GM12878 (cell line): ENCODE results near the gene RUFY3. TPM values are rescaled to one million over a fixed set of nuclear protein-coding genes. Genes with fewer than 3 reads are reported as not detected.

ENCODE experiments used
- ATAC-seq: fragments of 200-7000 bp; cut with Tn5 transposase; 3 replicates; pipeline ENCODE4 v1.9.1; 2020; ENCODE audit warnings: mild to moderate bottlenecking, moderate library complexity
- BruUV-seq: library from RNA; stranded (reverse); fragments of 400-500 nt; replicated peaks from 2 replicates; lab custom pipeline; 2021; lab: Mats Ljungman, UMichigan
- CTCF ChIA-PET: fragments of 300-600 bp; sonication (Branson Sonifier 250); formaldehyde crosslinking; extraction: SDS; loops from one replicate; lab custom pipeline; 2021; ENCODE audit warnings: inconsistent platforms; lab: Yijun Ruan, JAX
- POLR2A ChIA-PET: fragments of 350-600 bp; formaldehyde crosslinking; extraction: SDS; loops from one replicate; lab custom pipeline; 2021; ENCODE audit warnings: inconsistent platforms; lab: Charles Lee
- RAD21 ChIA-PET: fragments of 300-600 bp; sonication (Branson Sonifier 250); formaldehyde crosslinking; loops from one replicate; lab custom pipeline; 2023; ENCODE audit warnings: antibody characterized with exemption; ENCODE audit not compliant: unreplicated experiment; lab: Charles Lee
- SMC1A ChIA-PET: fragments of 300-600 bp; sonication (Branson Sonifier 250); formaldehyde crosslinking; loops from one replicate; lab custom pipeline; 2023; ENCODE audit not compliant: unreplicated experiment, uncharacterized antibody; lab: Charles Lee
- DNase-seq: peaks from one replicate; pipeline ENCODE4 v3.0.0-alpha.2; 2011; ENCODE audit warnings: low read depth, low spot score
- FAIRE-seq: peaks from 3 replicates; lab custom pipeline; 2011; peaks lifted over from hg19 to GRCh38; lab: Jason Lieb, UNC
- H2AFZ ChIP-seq: 2 replicates; pipeline ENCODE4 v1.6.0; 2011; ENCODE audit warnings: low read depth, low read length, control low read depth; ENCODE audit not compliant: control insufficient read depth
- H3K27ac ChIP-seq: 2 replicates; pipeline ENCODE4 v1.5.1; 2011; ENCODE audit warnings: control low read depth; ENCODE audit not compliant: control insufficient read depth, insufficient read depth
- H3K27me3 ChIP-seq, 2 experiments: replicated peaks in 1 of 2; 2 replicates each; pipeline versions ENCODE4 v1.6.0 to v1.6.1; 2011; ENCODE audit warnings: low read length in 1 of 2; ENCODE audit not compliant: control insufficient read depth in 2 of 2, insufficient read depth in 2 of 2
- H3K36me3 ChIP-seq, 2 experiments: 2 replicates each; pipeline ENCODE4 v1.5.1; 2011; ENCODE audit warnings: low read length in 1 of 2; ENCODE audit not compliant: control insufficient read depth in 2 of 2, insufficient read depth in 2 of 2
- H3K4me1 ChIP-seq: 2 replicates; pipeline ENCODE4 v1.6.1; 2011; ENCODE audit warnings: mild to moderate bottlenecking, low read length, moderate library complexity, mixed read lengths; ENCODE audit not compliant: control insufficient read depth, insufficient read depth
- H3K4me2 ChIP-seq: 2 replicates; pipeline ENCODE4 v1.6.0; 2011; ENCODE audit warnings: control low read depth; ENCODE audit not compliant: control insufficient read depth, insufficient read depth
- H3K4me3 ChIP-seq: fragments of 200-600 bp; sonication (generic); 2 replicates; pipeline ENCODE4 v1.5.1; 2016
- H3K79me2 ChIP-seq: 2 replicates; pipeline ENCODE4 v1.6.0; 2011; ENCODE audit warnings: low read length; ENCODE audit not compliant: control insufficient read depth, insufficient read depth
- H3K9ac ChIP-seq: 2 replicates; pipeline ENCODE4 v1.8.0; 2011; ENCODE audit warnings: low read length, control low read depth, mixed read lengths; ENCODE audit not compliant: control insufficient read depth, insufficient read depth
- H3K9me3 ChIP-seq: replicated peaks from 3 replicates; pipeline ENCODE4 v1.5.1; 2011; ENCODE audit warnings: mild to moderate bottlenecking, low read length; ENCODE audit not compliant: control insufficient read depth, insufficient read depth
- H4K20me1 ChIP-seq: 2 replicates; pipeline ENCODE4 v1.6.0; 2011; ENCODE audit not compliant: control insufficient read depth, insufficient read depth
- BHLHE40 ChIP-seq, 2 experiments: fragments of 450-650 bp in 1 of 2; IDR thresholded peaks; 2 replicates each; pipeline ENCODE4 v1.6.1; 2011 to 2017; ENCODE audit warnings: low read depth in 2 of 2, borderline replicate concordance in 1 of 2, improper control_type of control experiment in 1 of 2, low read length in 1 of 2, mild to moderate bottlenecking in 1 of 2
- CEBPB ChIP-seq, 2 experiments: fragments of 150-350 bp in 1 of 2; IDR thresholded peaks; 2 replicates each; pipeline ENCODE4 v1.6.1; 2012 to 2014; ENCODE audit warnings: low read depth in 2 of 2, low read length in 2 of 2, borderline replicate concordance in 1 of 2, inconsistent platforms in 1 of 2
- GATAD2B ChIP-seq: fragments of 450-650 bp; conservative IDR thresholded peaks from 2 replicates; pipeline ENCODE4 v1.6.1; 2017; ENCODE audit warnings: low read depth, mild to moderate bottlenecking, moderate library complexity
- HDAC2 ChIP-seq: fragments of 200-600 bp; sonication (generic); IDR thresholded peaks from 2 replicates; pipeline ENCODE4 v1.6.1; 2017
- IKZF2 ChIP-seq, 2 experiments: fragments of 450-650 bp; IDR thresholded peaks; 2 replicates each; pipeline ENCODE4 v1.6.1; 2017; ENCODE audit warnings: mild to moderate bottlenecking in 2 of 2, moderate library complexity in 2 of 2
- MTA3 ChIP-seq: IDR thresholded peaks from 2 replicates; pipeline ENCODE4 v1.6.1; 2012; ENCODE audit warnings: low read length, inconsistent platforms, borderline replicate concordance
- MYB ChIP-seq: fragments of 150-350 bp; IDR thresholded peaks from 2 replicates; pipeline ENCODE4 v1.6.1; 2014; ENCODE audit warnings: mild to moderate bottlenecking, low read depth, low read length, borderline replicate concordance
- POLR2AphosphoS5 ChIP-seq: IDR thresholded peaks from 2 replicates; pipeline ENCODE4 v1.6.1; 2011; ENCODE audit warnings: mild to moderate bottlenecking, low read length, inconsistent platforms
- RBBP5 ChIP-seq: fragments of 200-600 bp; sonication (generic); conservative IDR thresholded peaks from 2 replicates; pipeline ENCODE4 v1.6.1; 2016
- RFX5 ChIP-seq: IDR thresholded peaks from 2 replicates; pipeline ENCODE4 v1.6.1; 2011; ENCODE audit warnings: low read depth, low read length, improper control_type of control experiment
- RUNX3 ChIP-seq: IDR thresholded peaks from 2 replicates; pipeline ENCODE4 v1.6.1; 2012; ENCODE audit warnings: low read length, inconsistent platforms
- SRF ChIP-seq, 2 experiments: IDR thresholded peaks; 2 replicates each; pipeline ENCODE4 v1.6.1; 2011; ENCODE audit warnings: low read depth in 2 of 2, low read length in 2 of 2, mild to moderate bottlenecking in 1 of 2, moderate library complexity in 1 of 2
- ZNF207 ChIP-seq: fragments of 450-650 bp; IDR thresholded peaks from 2 replicates; pipeline ENCODE4 v1.6.1; 2014; ENCODE audit warnings: antibody characterized with exemption, mild to moderate bottlenecking, borderline replicate concordance
- WGBS: methylation state at CpG from one replicate; pipeline ENCODE4 v1.1.6; 2016; ENCODE audit warnings: low lambda C conversion rate; ENCODE audit not compliant: insufficient replicate concordance, insufficient coverage; ENCODE audit errors: missing lambda C conversion rate; 5-methylcytosine and 5-hydroxymethylcytosine counted together
- in situ Hi-C: fragments of 300-500 bp; cut with MboI; formaldehyde crosslinking; loops from 9 replicates; pipeline ENCODE4 v1.14.3; 2018; ENCODE audit warnings: mixed read lengths
- intact Hi-C: fragments of 100-400 bp; cut with micrococcal nuclease; formaldehyde crosslinking; loops from one replicate; pipeline ENCODE4 v1.14.2; 2022; ENCODE audit not compliant: unreplicated experiment
- polyA plus RNA-seq, 11 experiments: library from polyadenylated mRNA; depleted of rRNA in 4 of 11; unstranded in 6 of 11; stranded (reverse) in 5 of 11; fragments of >200 nt; fragmentation: Nextera tagmentation in 4 of 11; fragmentation: Illumina TruSeq in 1 of 11; extraction: Ambion mirVana in 4 of 11; extraction: Trizol in 1 of 11; gene quantifications; 1 replicate in 1 of 11; 2 replicates in 10 of 11; pipeline versions ENCODE4 v1.2.1 to v1.2.3, GENCODE V29; 2011 to 2016; ENCODE audit warnings: inconsistent platforms in 2 of 11, missing spikeins in 2 of 11, low read depth in 1 of 11
- total RNA-seq, 4 experiments: library from RNA; depleted of rRNA in 3 of 4; stranded (reverse); fragments of >200 nt in 3 of 4; fragmentation: Illumina TruSeq in 1 of 4; extraction: Trizol in 1 of 4; gene quantifications; 2 replicates each; pipeline versions ENCODE4 v1.2.1 to v1.2.3, GENCODE V29; 2013 to 2021
- TF ChIP-seq, protein P1 (sequence below): fragments of 450-650 bp; IDR thresholded peaks from 2 replicates; pipeline ENCODE4 v1.6.1; 2016; ENCODE audit warnings: mild to moderate bottlenecking
- TF ChIP-seq, protein P2 (sequence below): fragments of 450-650 bp; IDR thresholded peaks from 2 replicates; pipeline ENCODE4 v1.6.1; 2017; ENCODE audit warnings: antibody characterized with exemption, mild to moderate bottlenecking, moderate library complexity

The RUFY3 gene
- total and polyA plus RNA-seq, 10 of the 15 experiments (the other 5 are each of a cell fraction or from before 2014, with no cell fraction given) = 5.1 to 28.3 (median 13.1) TPM

DNA sequence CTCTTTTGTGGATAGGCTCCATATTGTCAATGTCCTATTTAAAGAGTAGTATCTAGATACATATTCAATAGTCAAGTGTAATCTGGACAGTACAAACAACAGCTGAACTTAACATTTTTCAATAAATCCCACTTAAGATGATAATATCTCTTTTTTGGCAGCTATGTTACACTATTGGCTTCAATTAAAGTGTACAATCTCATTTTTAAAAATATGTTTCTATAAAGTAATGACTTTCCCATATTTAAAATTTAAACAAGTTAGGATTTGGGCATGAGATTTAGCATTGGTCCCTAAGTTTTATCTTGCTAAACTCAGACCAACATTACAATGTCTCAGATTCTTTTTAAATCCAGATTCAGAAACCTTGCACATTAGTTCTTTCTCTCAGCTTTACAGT is 47.6 kb upstream of the RUFY3 start:
- Histone ChIP-seq H4K20me1 (no peaks in the 10 kb centered on the region), H3K27me3 (no peaks in the 10 kb centered on the region), H3K9me3 (no peaks in the 10 kb centered on the region), H3K36me3 (no peaks in the 10 kb centered on the region), H3K4me2 (no peak overlapping the region), H3K9ac (no peak overlapping the region), H2AFZ (no peak overlapping the region), H3K27ac (no peak overlapping the region), H3K79me2 (no peaks in the 10 kb centered on the region), H3K4me3 (no peak overlapping the region), H3K4me1 (peaks cover 34% of the 10 kb centered on the region)
- FAIRE-seq (no peak), DNase-seq (no peak), ATAC-seq (no peak)
- intact Hi-C loops = no loop called here
- no TSS peak for BruUV-seq
- ChIA-PET POLR2A (interaction anchor here (0.5 kb wide), 1 partner anchor 249 kb away, joined by 5 read pairs; no protein-coding TSS in a partner anchor), SMC1A (interaction anchor here (1.5 to 12.8 kb wide), 3 partner anchors 8 to 26 kb away, joined by 4 to 170 read pairs (median 4); partner anchors contain the start of gene JCHAIN), CTCF (interaction anchor here (1.2 to 1.8 kb wide), 2 partner anchors 15 to 30 kb away, joined by 3 to 4 read pairs; no protein-coding TSS in a partner anchor), RAD21 (no interaction called here)
- in situ Hi-C loops = no loop called here
- TF ChIP-seq, protein P1, sequence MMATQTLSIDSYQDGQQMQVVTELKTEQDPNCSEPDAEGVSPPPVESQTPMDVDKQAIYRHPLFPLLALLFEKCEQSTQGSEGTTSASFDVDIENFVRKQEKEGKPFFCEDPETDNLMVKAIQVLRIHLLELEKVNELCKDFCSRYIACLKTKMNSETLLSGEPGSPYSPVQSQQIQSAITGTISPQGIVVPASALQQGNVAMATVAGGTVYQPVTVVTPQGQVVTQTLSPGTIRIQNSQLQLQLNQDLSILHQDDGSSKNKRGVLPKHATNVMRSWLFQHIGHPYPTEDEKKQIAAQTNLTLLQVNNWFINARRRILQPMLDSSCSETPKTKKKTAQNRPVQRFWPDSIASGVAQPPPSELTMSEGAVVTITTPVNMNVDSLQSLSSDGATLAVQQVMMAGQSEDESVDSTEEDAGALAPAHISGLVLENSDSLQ = no peak

DNA sequence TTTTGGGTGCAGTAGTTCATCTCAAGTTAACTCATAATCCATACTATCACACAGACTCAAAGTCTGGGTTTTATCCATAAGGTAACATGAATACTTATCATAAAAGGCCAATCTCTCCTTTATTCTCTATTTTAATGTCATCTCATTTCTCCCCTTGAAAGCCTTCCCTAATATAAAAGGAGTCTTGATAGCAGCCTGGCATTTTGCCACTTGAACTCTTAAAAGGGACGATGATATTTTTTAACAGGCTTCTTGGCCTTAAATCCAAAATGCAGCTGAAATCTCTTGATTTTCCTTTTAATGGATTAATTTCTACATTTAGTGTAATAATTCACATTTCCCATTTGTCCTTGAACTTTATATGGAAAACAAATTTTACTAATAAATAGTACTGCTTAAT is 47.0 kb upstream of the RUFY3 start:
- H3K79me2 ChIP-seq = no peaks in the 10 kb centered on the region
- H3K4me1 ChIP-seq = peaks cover 39% of the 10 kb centered on the region
- no peak overlapping the region for H3K9ac ChIP-seq
- no peak overlapping the region for H3K4me3 ChIP-seq
- WGBS = 100% methylated on average over 1 of the region's 1 CpG
- H3K36me3 ChIP-seq = no peaks in the 10 kb centered on the region
- H3K9me3 ChIP-seq = no peaks in the 10 kb centered on the region
- POLR2A ChIA-PET = no interaction called here
- H4K20me1 ChIP-seq = no peaks in the 10 kb centered on the region
- ATAC-seq (no peak), DNase-seq (no peak), FAIRE-seq (no peak)
- RAD21 ChIA-PET = no interaction called here
- SMC1A ChIA-PET = interaction anchor here (1.5 to 12.8 kb wide), 2 partner anchors 9 to 26 kb away, joined by 4 to 170 read pairs; partner anchors contain the start of gene JCHAIN
- H3K27ac ChIP-seq = no peak overlapping the region
- BruUV-seq = no TSS peak
- intact Hi-C loops = no loop called here
- H2AFZ ChIP-seq = no peak overlapping the region
- H3K27me3 ChIP-seq = no peaks in the 10 kb centered on the region
- no peak overlapping the region for H3K4me2 ChIP-seq
- CTCF ChIA-PET = interaction anchor here (0.9 kb wide), 1 partner anchor 32 kb away, joined by 3 read pairs; no protein-coding TSS in a partner anchor
- in situ Hi-C loops = loop anchor here (25.0 kb wide), 1 partner anchor 1612 kb away; no protein-coding TSS in a partner anchor
- TF ChIP-seq CEBPB (IDR thresholded peaks at IDR 0.05; ENCODE audit: borderline replicate concordance in 1 of 2, low read depth in 2 of 2, low read length in 2 of 2) (no peak), ZNF207 (no peak), RBBP5 (no peak), GATAD2B (no peak), MYB (no peak), HDAC2 (no peak), SRF (IDR thresholded peaks at IDR 0.05; ENCODE audit: low read depth in 2 of 2, low read length in 2 of 2) (no peak), RUNX3 (no peak), MTA3 (no peak), IKZF2 (IDR thresholded peaks at IDR 0.05) (no peak), RFX5 (no peak), BHLHE40 (IDR thresholded peaks at IDR 0.05; ENCODE audit: borderline replicate concordance in 1 of 2, low read depth in 2 of 2, low read length in 1 of 2) (no peak), POLR2AphosphoS5 (no peak)
- TF ChIP-seq, protein P2, sequence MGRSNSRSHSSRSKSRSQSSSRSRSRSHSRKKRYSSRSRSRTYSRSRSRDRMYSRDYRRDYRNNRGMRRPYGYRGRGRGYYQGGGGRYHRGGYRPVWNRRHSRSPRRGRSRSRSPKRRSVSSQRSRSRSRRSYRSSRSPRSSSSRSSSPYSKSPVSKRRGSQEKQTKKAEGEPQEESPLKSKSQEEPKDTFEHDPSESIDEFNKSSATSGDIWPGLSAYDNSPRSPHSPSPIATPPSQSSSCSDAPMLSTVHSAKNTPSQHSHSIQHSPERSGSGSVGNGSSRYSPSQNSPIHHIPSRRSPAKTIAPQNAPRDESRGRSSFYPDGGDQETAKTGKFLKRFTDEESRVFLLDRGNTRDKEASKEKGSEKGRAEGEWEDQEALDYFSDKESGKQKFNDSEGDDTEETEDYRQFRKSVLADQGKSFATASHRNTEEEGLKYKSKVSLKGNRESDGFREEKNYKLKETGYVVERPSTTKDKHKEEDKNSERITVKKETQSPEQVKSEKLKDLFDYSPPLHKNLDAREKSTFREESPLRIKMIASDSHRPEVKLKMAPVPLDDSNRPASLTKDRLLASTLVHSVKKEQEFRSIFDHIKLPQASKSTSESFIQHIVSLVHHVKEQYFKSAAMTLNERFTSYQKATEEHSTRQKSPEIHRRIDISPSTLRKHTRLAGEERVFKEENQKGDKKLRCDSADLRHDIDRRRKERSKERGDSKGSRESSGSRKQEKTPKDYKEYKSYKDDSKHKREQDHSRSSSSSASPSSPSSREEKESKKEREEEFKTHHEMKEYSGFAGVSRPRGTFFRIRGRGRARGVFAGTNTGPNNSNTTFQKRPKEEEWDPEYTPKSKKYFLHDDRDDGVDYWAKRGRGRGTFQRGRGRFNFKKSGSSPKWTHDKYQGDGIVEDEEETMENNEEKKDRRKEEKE = no peak
